IPS DF 6.9 (cell line): Measurements from ENCODE around the gene SGMS1.
"Not testable (repeated sequence)": the region's sequence is repeated elsewhere in the genome, so short reads cannot be mapped to it uniquely, and the experiment has no call there.

ENCODE experiments used
- DNase-seq: peaks from one replicate; pipeline ENCODE4 v3.0.0-alpha.2; 2013; ENCODE audit warnings: low read depth, low spot score
- H3K27ac ChIP-seq: one replicate; pipeline ENCODE4 v1.5.1; 2013; ENCODE audit warnings: low read length, control low read depth
- H3K27me3 ChIP-seq: 2 replicates; pipeline ENCODE4 v1.6.1; 2013; ENCODE audit warnings: mild to moderate bottlenecking, low read length; ENCODE audit not compliant: control insufficient read depth, insufficient read depth
- H3K36me3 ChIP-seq: 2 replicates; pipeline ENCODE4 v1.6.1; 2013; ENCODE audit warnings: low read length; ENCODE audit not compliant: control insufficient read depth, insufficient read depth
- H3K4me1 ChIP-seq: 2 replicates; pipeline ENCODE4 v1.6.1; 2013; ENCODE audit warnings: low read length; ENCODE audit not compliant: control insufficient read depth, insufficient read depth
- H3K4me3 ChIP-seq: 2 replicates; pipeline ENCODE4 v1.5.1; 2013; ENCODE audit warnings: mild to moderate bottlenecking, low read length
- H3K9me3 ChIP-seq: 2 replicates; pipeline ENCODE4 v1.6.1; 2013; ENCODE audit warnings: low read length, inconsistent platforms; ENCODE audit not compliant: control insufficient read depth, insufficient read depth
- WGBS: extraction: QIAGEN DNeasy Blood & Tissue Kit; methylation state at CpG from one replicate; pipeline ENCODE4 v1.1.7; 2013; ENCODE audit warnings: mixed read lengths, missing lambda C conversion rate; ENCODE audit not compliant: insufficient read length, insufficient coverage; 5-methylcytosine and 5-hydroxymethylcytosine counted together

SGMS1 gene

GRCh38 chr10:50538555-50539398 lies 85.0 kb downstream of the SGMS1 start:
- WGBS, result no CpG with 5 or more reads among the region's 7 CpGs
- Histone ChIP-seq H3K36me3 (no peaks in the 10 kb centered on the region), H3K4me1 (no peaks in the 10 kb centered on the region), H3K4me3 (no peak overlapping the region), H3K9me3 (no peaks in the 10 kb centered on the region), H3K27ac (no peak overlapping the region), H3K27me3 (no peaks in the 10 kb centered on the region)
- DNase-seq, result no peak

GRCh38 chr10:50536617-50537240 lies 87.0 kb downstream of the SGMS1 start:
- no peak overlapping the region for H3K27ac ChIP-seq
- H3K27me3 ChIP-seq, result no peaks in the 10 kb centered on the region
- H3K9me3 ChIP-seq, result no peaks in the 10 kb centered on the region
- DNase-seq, result no peak
- no peaks in the 10 kb centered on the region for H3K36me3 ChIP-seq
- H3K4me3 ChIP-seq, result no peak overlapping the region
- H3K4me1 ChIP-seq, result no peaks in the 10 kb centered on the region

GRCh38 chr10:50534748-50535376 lies 88.9 kb downstream of the SGMS1 start:
- not testable (repeated sequence) for H3K36me3 ChIP-seq, DNase-seq, H3K27me3 ChIP-seq, H3K4me3 ChIP-seq, H3K27ac ChIP-seq, H3K4me1 ChIP-seq, H3K9me3 ChIP-seq
- no CpG with 5 or more reads among the region's 5 CpGs for WGBS

GRCh38 chr10:50533296-50533695 lies 90.5 kb downstream of the SGMS1 start:
- Histone ChIP-seq H3K4me1 (no peaks in the 10 kb centered on the region), H3K4me3 (no peak overlapping the region), H3K27ac (no peak overlapping the region), H3K27me3 (no peaks in the 10 kb centered on the region), H3K9me3 (no peaks in the 10 kb centered on the region), H3K36me3 (no peaks in the 10 kb centered on the region)
- WGBS, result no CpG with 5 or more reads among the region's 1 CpG
- no peak for DNase-seq

GRCh38 chr10:50531388-50532077 lies 92.2 kb downstream of the SGMS1 start:
- no CpG with 5 or more reads among the region's 5 CpGs for WGBS
- Histone ChIP-seq H3K27me3 (no peaks in the 10 kb centered on the region), H3K9me3 (no peaks in the 10 kb centered on the region), H3K4me1 (no peaks in the 10 kb centered on the region), H3K27ac (no peak overlapping the region), H3K4me3 (no peak overlapping the region), H3K36me3 (no peaks in the 10 kb centered on the region)
- no peak for DNase-seq

GRCh38 chr10:50529660-50530059 lies 94.1 kb downstream of the SGMS1 start:
- no peak overlapping the region for H3K27ac ChIP-seq
- DNase-seq, result no peak
- H3K4me3 ChIP-seq, result no peak overlapping the region
- H3K4me1 ChIP-seq, result 0 out of 2 replicates have a peak, but pooled peaks cover 1% of the 10 kb centered on the region
- H3K36me3 ChIP-seq, result no peaks in the 10 kb centered on the region
- H3K9me3 ChIP-seq, result no peaks in the 10 kb centered on the region
- WGBS, result no CpG with 5 or more reads among the region's 5 CpGs
- no peaks in the 10 kb centered on the region for H3K27me3 ChIP-seq

GRCh38 chr10:50528206-50528605 lies 95.5 kb downstream of the SGMS1 start:
- no peaks in the 10 kb centered on the region for H3K9me3 ChIP-seq
- DNase-seq, result no peak
- no peak overlapping the region for H3K4me3 ChIP-seq
- no CpG with 5 or more reads among the region's 2 CpGs for WGBS
- no peak overlapping the region for H3K27ac ChIP-seq
- no peaks in the 10 kb centered on the region for H3K27me3 ChIP-seq
- no peaks in the 10 kb centered on the region for H3K36me3 ChIP-seq
- H3K4me1 ChIP-seq, result peaks cover 1% of the 10 kb centered on the region; the same call in 1 of the 2 replicates

GRCh38 chr10:50527442-50528043 lies 96.2 kb downstream of the SGMS1 start:
- no peak overlapping the region for H3K27ac ChIP-seq
- no peak for DNase-seq
- no peaks in the 10 kb centered on the region for H3K36me3 ChIP-seq
- H3K4me1 ChIP-seq, result peaks cover 1% of the 10 kb centered on the region; the same call in 1 of the 2 replicates
- H3K9me3 ChIP-seq, result no peaks in the 10 kb centered on the region
- no CpG with 5 or more reads among the region's 7 CpGs for WGBS
- no peak overlapping the region for H3K4me3 ChIP-seq
- no peaks in the 10 kb centered on the region for H3K27me3 ChIP-seq

- no CpG with 5 or more reads among the region's 4 CpGs for WGBS
- no peaks in the 10 kb centered on the region for H3K9me3 ChIP-seq
Measured at GRCh38 chr10:50526185-50526584, 97.6 kb downstream of the SGMS1 start.

GRCh38 chr10:50523357-50523756 lies 100.4 kb downstream of the SGMS1 start:
- Histone ChIP-seq H3K4me1 (peaks cover 1% of the 10 kb centered on the region; the same call in 1 of the 2 replicates), H3K27me3 (no peaks in the 10 kb centered on the region), H3K9me3 (no peaks in the 10 kb centered on the region), H3K4me3 (no peak overlapping the region), H3K36me3 (no peaks in the 10 kb centered on the region), H3K27ac (no peak overlapping the region)
- no peak for DNase-seq

More at GRCh38 chr10:50526185-50526584, 97.6 kb downstream of the SGMS1 start:
- no peaks in the 10 kb centered on the region for H3K36me3 ChIP-seq
- H3K4me3 ChIP-seq, result no peak overlapping the region
- no peaks in the 10 kb centered on the region for H3K27me3 ChIP-seq
- no peak overlapping the region for H3K27ac ChIP-seq
- no peak for DNase-seq
- peaks cover 1% of the 10 kb centered on the region; the same call in 1 of the 2 replicates for H3K4me1 ChIP-seq
